ENCODE results near the gene HGFAC.
A peak's percentile ranks its signal among the peaks of the same experiment; 100 is the strongest.

HGFAC gene

DNA sequence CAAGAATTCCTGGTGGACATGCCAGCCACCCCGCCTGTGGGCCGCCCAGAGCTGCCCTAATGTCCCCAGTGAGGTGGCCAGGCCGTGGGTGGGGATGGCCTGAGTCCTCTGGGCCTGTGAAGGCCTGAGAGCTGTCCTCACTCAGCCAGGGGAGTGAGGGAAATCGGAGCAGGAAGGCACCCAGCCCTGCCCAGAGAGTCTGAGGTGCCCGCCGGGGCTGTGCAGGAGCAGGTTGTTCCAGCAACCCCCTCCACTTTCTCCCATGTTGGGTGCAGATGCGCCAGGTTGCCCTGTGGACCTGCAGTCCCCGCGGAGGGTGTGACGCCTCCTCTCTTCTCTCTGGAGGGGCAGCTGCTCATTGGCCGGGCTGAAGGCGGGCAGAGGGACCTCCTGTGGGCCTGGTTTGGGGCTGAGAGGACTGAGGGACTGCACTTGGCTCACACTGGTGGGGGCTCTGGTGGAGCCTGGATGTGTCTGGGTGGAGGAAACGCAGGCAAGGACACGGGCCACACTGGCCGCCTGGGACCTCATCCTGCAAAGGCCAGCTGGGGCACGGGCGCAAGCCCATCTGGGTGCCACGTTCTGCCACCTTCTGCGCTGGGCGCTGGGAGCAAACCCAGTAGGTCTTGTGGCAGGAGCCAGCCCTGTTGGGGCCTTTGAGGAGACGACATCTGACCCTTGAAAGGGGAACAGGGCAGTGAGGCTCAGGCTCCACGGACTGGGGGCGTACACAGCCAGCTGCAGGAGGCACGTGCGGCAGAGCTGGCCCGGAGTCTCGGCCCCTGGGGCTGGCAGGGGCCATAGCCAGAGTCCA, 35.4 kb downstream of the HGFAC start:
- no peak for DNase-seq

DNA sequence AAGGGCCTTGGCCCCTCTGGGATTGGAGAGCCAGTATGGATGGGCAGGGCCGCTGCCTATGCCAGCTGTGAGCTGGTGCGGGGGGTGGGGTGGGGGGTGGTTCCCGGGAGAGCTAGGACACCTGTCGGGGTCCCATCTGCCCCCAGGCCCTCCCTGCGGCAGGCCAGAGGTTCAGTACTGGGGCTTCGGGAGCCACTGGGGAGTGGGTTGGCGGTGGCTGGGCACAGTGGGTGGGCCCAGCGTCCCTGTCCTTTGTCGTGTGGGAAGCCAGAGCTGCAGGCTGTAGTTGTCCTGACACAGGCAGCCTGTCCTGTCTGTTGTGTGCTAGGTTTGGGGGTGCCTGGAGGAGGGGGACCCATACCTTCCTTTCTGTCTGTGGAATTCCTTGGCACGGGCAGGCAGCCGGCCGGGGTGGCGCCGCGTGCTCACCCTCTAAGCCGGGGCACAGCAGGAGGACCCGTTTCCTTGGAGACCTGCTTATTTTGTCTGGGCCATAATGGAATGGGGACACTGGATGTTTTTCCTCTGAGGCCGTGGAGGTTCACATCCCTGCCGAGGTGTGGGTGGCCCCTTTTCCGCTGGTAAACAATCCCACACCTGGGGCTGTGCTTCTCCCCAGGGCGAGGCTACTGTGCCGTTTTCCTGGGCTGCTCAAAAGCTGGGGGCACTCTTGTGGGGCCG, 36.1 kb downstream of the HGFAC start:
- DNase-seq: no peak

GRCh38 chr4:3478446-3479357, 36.9 kb downstream of the HGFAC start:
- no peak for DNase-seq

DNA sequence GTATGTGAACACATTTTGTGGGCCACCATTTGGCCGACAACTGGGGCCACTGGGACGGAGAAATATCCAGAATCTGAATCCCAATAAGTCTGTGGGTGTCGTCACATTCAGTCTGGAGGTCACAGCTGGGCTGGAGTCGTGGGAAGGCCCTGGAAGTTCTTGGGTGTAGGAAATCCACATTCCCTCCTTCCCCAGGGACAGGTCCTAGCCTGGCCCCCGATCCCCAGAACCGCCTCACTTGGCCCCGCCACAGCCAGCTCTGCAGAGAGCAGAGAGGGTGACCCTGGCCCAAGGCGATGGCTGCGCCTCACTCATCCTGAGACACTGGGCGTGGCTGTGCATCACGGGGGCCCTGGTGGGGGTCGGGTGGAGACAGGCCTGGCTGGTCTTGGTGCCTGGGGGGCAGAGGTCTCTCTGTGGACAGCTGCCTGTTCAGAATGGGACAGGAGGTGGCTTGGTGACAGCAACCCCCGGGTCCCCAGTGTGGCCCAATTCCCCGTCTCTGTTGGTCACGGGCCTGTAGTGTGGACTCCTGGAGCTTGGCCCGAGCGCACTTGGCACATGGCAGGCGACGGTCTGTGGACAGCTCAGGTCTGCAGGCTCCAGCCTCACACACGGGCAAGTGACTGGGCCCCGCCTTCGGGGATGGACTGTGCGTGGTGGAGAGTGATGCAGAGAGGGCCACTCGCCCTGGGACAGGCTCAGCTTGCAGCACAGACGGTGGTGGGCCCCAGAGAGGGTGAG, 37.8 kb downstream of the HGFAC start:
- DNase-seq: no peak

DNA sequence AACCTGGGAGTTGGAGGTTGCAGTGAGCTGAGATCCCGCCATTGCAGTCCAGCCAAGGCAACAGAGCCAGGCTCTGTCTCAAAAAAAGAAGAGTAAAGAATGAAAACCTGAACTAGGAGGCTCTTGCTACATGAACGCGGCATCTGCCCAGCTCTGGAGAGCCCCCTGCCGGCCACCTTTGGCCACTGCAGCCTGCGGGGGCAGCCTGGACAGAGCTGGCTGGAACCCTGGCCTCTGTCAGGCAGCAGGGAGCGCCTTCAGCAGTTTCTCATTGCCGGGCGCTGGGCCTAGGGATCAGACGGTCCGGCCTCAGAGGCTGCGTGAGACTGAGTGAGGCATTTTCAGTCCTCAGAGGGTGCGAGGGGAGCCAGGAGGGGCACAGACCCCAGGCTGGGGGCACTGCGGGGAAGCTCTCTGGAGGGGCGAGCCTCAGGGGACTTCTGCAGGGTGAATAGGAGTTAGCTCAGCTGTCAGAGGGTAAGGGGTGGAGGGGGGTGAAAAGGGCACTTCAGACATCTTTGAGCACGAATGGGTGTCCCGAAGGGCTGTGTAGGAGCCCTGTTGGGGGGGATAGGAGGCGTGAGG, 38.9 kb downstream of the HGFAC start:
- peak; percentile 41 for DNase-seq

- DNase-seq: no peak
Observed at GRCh38 chr4:3481113-3481531, 39.4 kb downstream of the HGFAC start.

GRCh38 chr4:3481783-3482393, 40.1 kb downstream of the HGFAC start:
- DNase-seq: no peak

DNA sequence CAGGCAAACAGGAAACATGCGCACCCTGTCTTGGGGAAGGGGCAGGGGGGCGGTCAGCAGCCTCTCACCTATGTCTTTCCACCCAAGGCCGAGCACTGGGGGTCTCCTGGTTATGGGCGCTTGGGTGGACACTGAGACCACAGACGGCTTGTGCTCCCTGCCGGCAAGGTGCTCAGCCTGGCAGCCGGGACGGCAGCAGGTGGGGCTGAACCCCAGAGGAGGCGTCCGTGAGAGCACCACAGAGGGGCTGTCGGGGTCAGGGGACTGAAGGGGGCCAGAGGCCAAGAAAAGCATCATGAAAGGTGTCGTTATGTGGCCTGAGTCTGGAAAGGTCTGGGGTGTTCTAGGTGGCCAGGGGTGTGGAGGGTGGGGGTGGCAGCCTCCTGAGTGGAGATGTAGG, 40.9 kb downstream of the HGFAC start:
- DNase-seq: no peak

DNA sequence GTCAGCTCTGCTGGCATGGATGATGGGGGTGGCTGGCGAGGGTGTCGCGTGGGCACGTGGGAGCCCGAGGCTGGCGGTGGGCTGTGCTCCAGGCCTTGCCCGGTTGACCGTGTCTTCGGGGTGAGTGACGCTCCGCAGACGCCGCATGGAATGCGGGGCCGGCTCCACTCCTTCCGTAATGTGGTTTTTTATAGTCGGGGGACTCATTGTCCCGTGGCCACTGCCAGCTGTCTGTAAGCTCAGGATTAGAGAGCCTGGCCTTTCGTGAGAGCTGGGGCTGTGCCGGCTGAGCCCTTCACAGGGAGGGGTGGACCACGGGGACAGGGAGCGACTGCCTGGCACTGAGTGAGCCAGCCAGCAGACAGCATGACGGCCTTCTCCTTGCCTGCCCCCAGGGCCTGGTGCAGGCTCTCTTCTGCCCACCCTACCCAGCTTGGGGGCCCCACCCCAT, 41.7 kb downstream of the HGFAC start:
- no peak for DNase-seq

DNA sequence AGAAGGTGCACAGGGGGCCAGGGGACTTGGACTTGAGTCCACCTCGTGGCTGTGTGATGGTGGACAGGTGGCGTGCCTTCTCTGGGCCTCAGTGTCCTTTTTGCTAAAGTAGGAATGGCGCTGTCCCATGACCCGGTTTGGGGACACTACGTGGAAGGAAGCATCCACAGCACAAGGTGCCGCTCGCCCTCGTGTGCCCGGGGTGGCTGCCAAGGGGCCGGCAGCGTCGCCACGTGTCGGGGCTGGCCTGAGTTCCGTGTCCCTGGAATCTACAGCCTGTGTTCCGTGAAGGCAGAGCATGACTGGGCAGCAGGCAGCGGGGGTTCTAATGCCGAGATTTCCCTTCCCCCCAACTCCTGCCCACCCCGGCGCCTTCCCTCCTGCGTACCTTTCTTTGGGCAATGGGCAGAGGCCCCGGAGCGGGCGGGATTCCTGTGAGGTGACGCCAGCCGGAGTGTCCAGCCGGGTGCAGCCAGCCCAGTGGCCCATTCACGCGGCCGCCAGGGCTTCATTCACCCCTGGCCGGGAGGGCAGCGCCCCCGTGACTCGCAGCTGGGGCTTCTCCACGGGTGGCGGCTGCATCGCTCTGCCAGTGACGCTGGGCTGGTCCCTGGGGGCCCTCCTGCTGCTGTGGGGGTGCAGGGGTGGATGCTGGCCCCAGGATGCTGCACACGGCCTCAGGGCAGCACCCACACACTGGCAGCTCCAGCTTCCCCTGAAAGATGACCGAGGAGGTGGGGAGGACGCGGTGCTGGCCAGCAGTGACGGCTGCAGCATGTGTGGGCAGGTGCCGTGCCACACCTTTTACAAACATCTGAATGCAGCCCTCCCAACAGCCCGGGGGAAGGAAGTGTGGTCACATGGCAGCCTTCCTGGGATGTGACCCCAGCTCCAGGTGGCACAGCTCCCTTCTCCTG, 42.5 kb downstream of the HGFAC start:
- DNase-seq: no peak

GRCh38 chr4:3485011-3485791, 43.4 kb downstream of the HGFAC start:
- DNase-seq: no peak

- DNase-seq: no peak
Observed at GRCh38 chr4:3485886-3486540, 44.2 kb downstream of the HGFAC start.

DNA sequence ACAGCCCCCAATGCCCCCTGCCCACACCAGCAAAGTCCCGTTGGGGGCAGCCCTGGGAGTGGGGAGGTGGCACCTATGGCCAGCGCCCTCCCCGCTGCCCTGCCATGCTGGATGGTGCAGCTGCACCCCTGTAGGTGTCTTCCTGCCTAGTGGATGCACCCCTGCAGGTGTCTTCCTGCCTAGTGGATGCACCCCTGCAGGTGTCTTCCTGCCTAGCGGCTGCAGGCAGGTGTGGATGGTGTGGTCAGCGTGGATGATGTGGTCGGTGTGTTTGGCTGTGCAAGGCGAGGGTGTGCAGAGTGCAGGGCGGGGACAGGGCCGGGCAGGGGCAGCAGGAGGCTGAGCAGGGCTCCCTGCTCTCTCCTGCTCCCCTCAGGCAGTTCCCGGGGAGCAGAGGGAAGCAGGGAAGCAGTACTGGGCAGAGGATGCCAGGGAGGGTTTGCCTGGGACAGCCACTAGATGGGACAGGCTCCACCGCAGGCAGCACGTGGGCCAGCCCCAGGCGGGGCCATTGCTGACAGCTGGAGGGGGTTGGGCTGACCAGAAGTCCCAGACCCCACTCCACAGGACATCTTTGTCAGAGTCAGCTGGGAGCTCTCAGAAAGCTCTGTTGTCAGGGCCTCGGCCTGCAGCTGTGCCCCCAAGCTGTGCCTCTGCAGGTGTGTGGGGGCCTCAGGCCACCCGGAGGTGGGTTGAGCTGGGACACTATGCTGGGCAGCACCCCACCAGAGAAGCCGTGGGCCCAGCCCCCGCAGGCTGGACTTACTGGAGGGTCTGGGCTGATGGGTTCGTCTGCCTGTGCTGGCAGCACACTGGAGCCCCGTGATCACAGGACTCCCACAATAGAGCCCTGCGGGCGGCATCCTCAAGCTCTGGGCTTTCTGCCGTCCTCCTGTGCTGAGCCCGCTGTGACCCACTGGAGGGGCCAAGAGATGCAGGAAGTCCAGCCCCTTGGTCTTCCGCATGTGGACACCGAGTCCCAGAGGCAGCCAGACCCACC, 45.1 kb downstream of the HGFAC start:
- DNase-seq: no peak

GRCh38 chr4:3487861-3488260, 46.1 kb downstream of the HGFAC start:
- no peak for DNase-seq

GRCh38 chr4:3488820-3489219, 47.1 kb downstream of the HGFAC start:
- DNase-seq: no peak

DNA sequence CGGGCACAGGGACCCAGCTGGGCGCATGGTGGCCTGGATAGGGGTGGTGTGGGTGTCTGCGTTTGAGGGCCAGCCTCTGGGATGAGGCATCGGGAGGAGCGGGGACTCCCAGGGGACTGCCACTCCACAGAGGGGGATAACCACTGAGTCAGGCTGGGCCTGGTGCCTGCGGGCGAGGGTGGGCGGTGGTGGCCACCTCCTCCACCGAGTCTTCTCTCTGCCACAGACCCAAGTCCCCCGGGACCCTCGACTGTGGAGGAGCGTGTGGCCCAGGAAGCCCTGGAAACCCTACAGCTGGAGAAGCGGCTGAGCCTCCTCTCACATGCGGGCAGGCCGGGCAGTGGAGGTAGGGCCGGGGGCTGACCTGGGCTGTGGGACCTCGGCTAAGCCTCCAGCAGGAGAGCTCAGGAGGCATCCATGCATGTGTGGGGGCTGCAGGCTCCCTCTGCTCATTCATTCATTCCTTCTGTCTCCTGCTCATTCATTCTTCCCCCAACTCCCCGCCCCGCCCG, 47.7 kb downstream of the HGFAC start:
- no peak for DNase-seq

DNA sequence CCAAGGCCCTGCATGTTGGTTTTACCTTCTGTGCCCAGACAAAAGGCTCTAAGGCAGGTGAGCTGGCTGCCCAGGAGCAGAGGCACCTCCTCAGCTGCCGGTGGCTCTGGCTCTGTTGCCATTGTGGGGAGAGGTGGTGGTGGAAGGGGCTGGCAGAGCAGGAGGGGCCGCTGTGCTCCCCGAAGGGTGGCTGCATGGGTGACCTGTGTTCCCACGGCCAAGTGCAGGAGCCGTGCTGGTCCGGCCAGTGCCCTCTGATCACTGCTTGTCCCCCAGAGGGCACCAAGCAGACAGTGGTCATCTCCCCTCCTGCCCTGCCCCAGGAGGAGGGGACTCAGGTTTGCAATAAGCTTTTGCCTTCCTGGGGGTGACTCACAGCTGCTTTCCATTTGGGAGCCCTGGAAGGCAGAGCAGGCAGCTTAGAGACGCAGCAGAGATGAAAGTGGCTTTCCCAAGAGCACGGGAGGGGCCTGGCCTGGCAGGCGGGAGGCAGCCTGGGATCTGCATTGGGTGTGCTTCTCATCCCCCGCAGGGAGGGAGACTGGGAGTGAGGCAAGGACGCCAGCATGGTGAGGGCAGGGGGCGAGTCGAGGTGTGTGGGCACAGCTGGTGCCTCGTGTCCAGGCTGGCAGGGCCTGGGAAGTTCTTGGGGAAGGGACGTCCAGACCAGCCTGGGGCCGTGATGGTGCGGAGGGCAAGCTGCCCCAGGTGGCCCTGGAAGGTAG, 50.1 kb downstream of the HGFAC start:
- DNase-seq: no peak

All from NCI-H2227 treated with DMSO at 0.1 percent for 48 hours (cell line).